IPS-NIHi7 (cell line): ENCODE measurements around the gene KRT35.

ENCODE experiments used
- DNase-seq: peaks from one replicate; pipeline ENCODE4 v3.0.0; 2012; ENCODE audit warnings: mixed read lengths; ENCODE audit errors: extremely low spot score

Gene KRT35

GRCh38 chr17:41512546-41513167, 31.7 kb upstream of the KRT35 start:
- no peak for DNase-seq

DNA sequence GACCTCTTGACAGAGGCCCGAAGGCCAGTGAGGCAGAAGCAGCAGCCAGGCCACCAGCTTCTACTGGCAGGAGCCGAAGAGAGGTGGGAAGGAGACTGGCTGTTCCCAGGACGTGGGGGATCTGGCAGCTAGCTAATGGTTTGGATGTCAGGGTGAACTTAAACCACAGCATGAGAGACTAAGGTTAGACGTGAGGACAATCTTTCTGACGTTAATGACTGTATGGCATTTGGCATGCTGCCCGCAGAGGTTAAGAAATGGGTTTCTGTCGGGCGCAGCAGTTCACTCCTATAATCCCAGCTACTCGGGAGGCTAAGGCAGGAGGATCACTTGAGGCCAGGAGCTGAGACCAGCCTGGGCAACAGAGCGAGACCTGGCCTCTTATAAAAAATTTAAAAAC, 30.8 kb upstream of the KRT35 start:
- DNase-seq = no peak

DNA sequence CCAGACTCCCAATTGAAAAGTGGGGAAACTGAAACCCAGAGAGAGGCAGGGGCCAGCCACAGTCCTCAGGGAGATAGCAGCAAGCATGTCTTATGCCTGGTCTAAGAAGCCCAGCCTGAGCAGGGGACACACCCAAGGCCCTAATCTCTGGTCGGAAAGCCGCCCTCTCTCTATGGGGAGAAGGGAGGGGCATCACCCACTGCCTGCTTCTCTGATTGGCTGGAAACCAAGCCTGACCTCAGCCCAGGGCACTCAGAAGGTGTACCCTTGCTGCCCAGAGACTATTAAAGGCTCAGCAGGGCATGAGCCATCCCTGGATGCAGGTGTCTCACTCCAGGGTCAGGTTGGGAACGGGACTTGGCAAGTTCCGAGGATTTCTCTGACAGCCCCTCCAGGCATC, 30.2 kb upstream of the KRT35 start:
- DNase-seq = peak; percentile 64

DNA sequence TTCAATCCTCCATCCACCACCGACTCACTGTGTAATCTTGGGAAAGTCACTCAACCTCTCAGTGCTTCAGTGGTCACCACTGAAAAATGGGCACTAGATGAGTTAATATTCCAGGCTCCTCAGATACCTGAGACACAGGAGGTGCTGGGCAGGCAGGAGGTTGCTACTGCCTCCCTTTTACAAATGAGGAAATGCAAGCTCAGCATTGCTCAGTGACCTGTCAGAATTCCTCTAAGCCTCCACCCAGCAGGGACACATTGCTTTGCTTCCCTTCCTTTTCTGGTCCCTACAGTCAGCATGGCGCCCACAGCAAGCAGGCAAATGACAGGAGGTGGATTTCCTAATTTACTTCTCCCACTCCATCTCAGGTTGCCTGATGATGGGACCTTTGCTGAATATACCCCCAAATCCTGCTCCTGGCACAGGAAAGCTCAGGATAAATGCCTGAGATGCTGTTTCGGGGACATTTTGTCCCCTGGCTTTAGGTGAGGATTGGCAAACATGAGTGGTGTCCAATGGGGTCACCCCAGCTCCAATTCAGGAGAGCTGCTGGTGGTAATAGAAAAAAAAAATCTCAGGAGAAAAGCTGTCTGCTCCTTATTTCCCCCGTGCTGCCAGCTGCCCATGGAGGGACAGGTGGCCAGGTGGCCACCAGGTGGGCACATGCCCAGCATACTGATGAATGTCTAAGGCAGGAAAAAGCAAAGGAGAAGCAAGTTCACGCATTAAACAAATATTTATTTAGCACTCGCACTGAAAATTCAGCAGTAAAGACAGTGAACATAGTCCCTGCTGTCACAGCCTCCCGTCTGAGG, 29.5 kb upstream of the KRT35 start:
- peak; percentile 64 for DNase-seq

DNA sequence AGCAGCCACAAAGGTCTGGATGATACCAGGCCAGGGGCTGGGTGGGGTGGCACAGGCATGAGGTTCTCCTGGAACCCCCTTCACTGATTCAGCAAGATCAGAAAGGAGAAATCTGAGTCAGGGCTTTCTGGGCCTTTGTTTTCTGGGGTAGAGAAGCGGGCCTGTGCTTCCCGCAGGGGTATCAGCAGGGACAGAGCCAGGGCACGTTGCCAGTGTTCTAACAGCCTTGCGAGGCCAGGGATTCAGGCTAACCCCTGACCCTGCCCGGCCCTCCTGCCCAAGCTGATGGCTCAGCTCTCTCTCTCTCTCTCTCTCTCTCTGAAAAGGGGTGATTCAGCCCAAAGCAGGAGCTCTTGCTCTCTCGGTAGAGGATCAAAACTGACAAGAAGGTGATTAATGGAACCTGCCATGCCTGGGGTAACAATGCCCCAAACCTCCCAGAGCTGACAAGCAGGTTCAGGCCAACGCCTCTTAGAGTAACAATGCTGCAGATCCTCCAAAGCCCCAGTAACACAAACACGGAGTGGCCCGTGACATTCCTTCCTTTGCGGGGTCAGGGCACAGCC, 26.4 kb upstream of the KRT35 start:
- DNase-seq = no peak

- no peak for DNase-seq
These were observed 25.1 kb upstream of the KRT35 start for GRCh38 chr17:41505809-41506767.

GRCh38 chr17:41505007-41505808, 24.3 kb upstream of the KRT35 start, which contains the start of gene KRT13:
Gene KRT13, minus strand, starts transcription at chr17:41505612. Its CDS starts 62 bp downstream, at chr17:41505550.
- DNase-seq = no peak

DNA sequence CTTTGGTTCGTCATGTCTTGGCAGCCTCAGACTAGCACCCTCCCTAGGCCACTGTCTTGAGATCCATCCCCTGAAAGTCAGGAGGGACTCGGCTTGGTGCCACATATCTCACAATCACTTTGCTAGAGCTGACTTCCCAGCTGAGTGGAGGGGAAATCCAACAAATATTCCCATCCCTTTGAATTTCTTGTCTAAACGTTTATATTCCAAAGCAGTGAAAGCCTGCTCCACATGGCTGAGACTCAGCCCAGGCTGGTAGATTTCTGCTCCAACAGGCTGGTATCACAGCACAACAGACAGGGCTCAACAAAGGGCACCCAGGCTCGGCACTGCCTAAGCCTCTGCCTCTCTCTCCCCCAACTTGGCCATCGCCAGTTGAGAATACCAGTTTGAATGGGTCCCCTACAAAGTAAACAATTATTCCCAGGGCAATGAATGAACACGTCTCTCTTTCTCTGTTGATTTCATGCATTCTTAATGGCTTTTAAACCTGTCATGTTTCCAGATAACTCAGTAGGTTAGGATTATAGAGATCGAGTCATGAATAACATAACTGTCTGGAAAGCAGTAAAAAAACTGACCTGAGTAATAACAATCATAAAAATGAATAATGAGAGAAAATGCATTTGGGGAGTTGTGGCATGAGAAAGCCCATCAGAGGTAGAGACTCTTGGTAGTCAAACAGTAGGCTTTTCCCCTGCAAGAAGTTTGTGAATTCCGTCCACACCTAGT, 23.5 kb upstream of the KRT35 start:
- no peak for DNase-seq

GRCh38 chr17:41503202-41503601, 22.3 kb upstream of the KRT35 start:
- no peak for DNase-seq

GRCh38 chr17:41500131-41500911, 19.4 kb upstream of the KRT35 start:
- DNase-seq = peak; percentile 44

GRCh38 chr17:41499714-41500113, 18.8 kb upstream of the KRT35 start:
- no peak for DNase-seq

GRCh38 chr17:41498276-41498675, 17.3 kb upstream of the KRT35 start:
- DNase-seq = no peak

GRCh38 chr17:41496803-41497484, 16.0 kb upstream of the KRT35 start:
- peak; percentile 95 for DNase-seq

DNA sequence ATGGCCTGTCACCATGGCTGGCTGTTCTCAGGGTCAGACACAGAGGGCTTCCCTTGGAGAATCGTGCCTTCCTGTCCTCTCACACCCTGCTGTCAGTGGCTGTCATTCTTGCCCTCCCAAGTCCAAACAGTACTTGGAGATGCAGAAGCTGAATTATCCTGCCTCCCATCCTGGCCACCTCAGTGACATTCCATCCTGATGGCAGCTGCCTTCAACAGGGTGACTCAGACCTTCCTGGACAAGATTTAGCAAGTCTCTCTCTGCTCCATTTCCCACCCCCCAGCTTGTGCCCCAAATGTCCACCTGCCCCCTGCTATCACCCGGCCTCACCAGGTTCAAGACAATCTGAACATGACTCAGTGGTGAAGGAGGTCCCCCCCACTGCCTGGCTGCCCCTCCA, 13.6 kb upstream of the KRT35 start:
- no peak for DNase-seq

- no peak for DNase-seq
These were observed 11.8 kb upstream of the KRT35 start for GRCh38 chr17:41492771-41493170.

- no peak for DNase-seq
These were observed 11.4 kb upstream of the KRT35 start for GRCh38 chr17:41492351-41492750.

- no peak for DNase-seq
These were observed 10.5 kb upstream of the KRT35 start for GRCh38 chr17:41491476-41491875.

GRCh38 chr17:41490000-41490990, 9.3 kb upstream of the KRT35 start:
- no peak for DNase-seq
